Neural cell (in vitro differentiated cells): ENCODE results near the gene MRPL22. TPM values are rescaled to one million over a fixed set of nuclear protein-coding genes. Genes with fewer than 3 reads are reported as not detected.
A peak's percentile ranks its signal among the peaks of the same experiment; 100 is the strongest.

Experiments
- H2AFZ ChIP-seq: fragments of 200-600, 300-800 bp; sonication (generic), shearing (Covaris generic); 2 replicates; pipeline ENCODE4 v1.6.0; 2014; ENCODE audit warnings: low read depth, mild to moderate bottlenecking, antibody characterized with exemption, low read length, moderate library complexity
- H3F3A ChIP-seq: fragments of 200-600 bp; shearing (Covaris generic); 2 replicates; pipeline ENCODE4 v1.6.1; 2016; ENCODE audit warnings: mild to moderate bottlenecking, moderate library complexity, mixed read lengths, antibody characterized with exemption, low read length; ENCODE audit not compliant: insufficient read depth, poor library complexity, severe bottlenecking
- H3K27ac ChIP-seq: fragments of 200-600, 300-800 bp; sonication (generic), shearing (Covaris generic); 2 replicates; pipeline ENCODE4 v1.5.1; 2014; ENCODE audit warnings: mild to moderate bottlenecking, low read length, moderate library complexity
- H3K27me3 ChIP-seq: fragments of 300-800, 200-600 bp; sonication (generic), shearing (Covaris generic); 2 replicates; pipeline ENCODE4 v1.6.0; 2014; ENCODE audit warnings: mild to moderate bottlenecking, low read depth, low read length, moderate library complexity; ENCODE audit not compliant: insufficient read depth
- H3K36me3 ChIP-seq: fragments of 300-800, 200-600 bp; sonication (generic), shearing (Covaris generic); 2 replicates; pipeline ENCODE4 v1.5.1; 2014; ENCODE audit warnings: mild to moderate bottlenecking, antibody characterized with exemption, low read length, moderate library complexity; ENCODE audit not compliant: insufficient read depth
- H3K4me2 ChIP-seq: fragments of 300-800, 200-600 bp; sonication (generic), shearing (Covaris generic); 2 replicates; pipeline ENCODE4 v1.6.0; 2014; ENCODE audit warnings: mild to moderate bottlenecking, low read length
- H3K4me3 ChIP-seq: fragments of 300-800, 200-600 bp; sonication (generic), shearing (Covaris generic); 2 replicates; pipeline ENCODE4 v1.5.1; 2014; ENCODE audit warnings: mild to moderate bottlenecking, low read length, moderate library complexity
- H3K79me2 ChIP-seq: fragments of 200-600 bp; shearing (Covaris generic); replicated peaks from 2 replicates; pipeline ENCODE4 v1.6.0; 2014; ENCODE audit warnings: mild to moderate bottlenecking, low read length, moderate library complexity; ENCODE audit not compliant: insufficient read depth
- H3K9ac ChIP-seq: fragments of 300-800, 200-600 bp; sonication (generic), shearing (Covaris generic); 2 replicates; pipeline ENCODE4 v1.6.1; 2016; ENCODE audit warnings: mild to moderate bottlenecking, low read length, mixed read lengths
- H3K9me2 ChIP-seq: fragments of 200-600 bp; shearing (Covaris generic); 2 replicates; pipeline ENCODE4 v1.6.1; 2016; ENCODE audit warnings: mild to moderate bottlenecking, low read length, mixed read lengths; ENCODE audit not compliant: insufficient read depth
- H3K9me3 ChIP-seq: fragments of 200-600, 300-800 bp; sonication (generic), shearing (Covaris generic); 2 replicates; pipeline ENCODE4 v1.6.1; 2016; ENCODE audit warnings: mild to moderate bottlenecking, mixed run types, low read length, moderate library complexity, mixed read lengths
- H4K20me1 ChIP-seq: fragments of 200-600 bp; shearing (Covaris generic); 2 replicates; pipeline ENCODE4 v1.6.1; 2016; ENCODE audit warnings: mild to moderate bottlenecking, mixed run types; ENCODE audit not compliant: insufficient read depth
- CTCF ChIP-seq: fragments of 450-650 bp; IDR thresholded peaks from 2 replicates; pipeline ENCODE4 v1.5.1; 2014; ENCODE audit warnings: antibody characterized with exemption, mild to moderate bottlenecking, moderate library complexity; ENCODE audit not compliant: poor library complexity, severe bottlenecking
- EP300 ChIP-seq: fragments of 450-650 bp; conservative IDR thresholded peaks from 2 replicates; pipeline ENCODE4 v1.6.1; 2014; ENCODE audit warnings: antibody characterized with exemption, mild to moderate bottlenecking, moderate library complexity; ENCODE audit not compliant: poor library complexity, severe bottlenecking
- EZH2 ChIP-seq: fragments of 200-600, 300-800 bp; shearing (Covaris generic), sonication (generic); IDR thresholded peaks from 2 replicates; pipeline ENCODE4 v1.6.1; 2014; ENCODE audit warnings: antibody characterized with exemption, low read length, borderline replicate concordance, mild to moderate bottlenecking; ENCODE audit not compliant: insufficient read depth, poor library complexity, severe bottlenecking
- MXI1 ChIP-seq: fragments of 450-650 bp; conservative IDR thresholded peaks from 2 replicates; pipeline ENCODE4 v1.6.1; 2014; ENCODE audit warnings: antibody characterized with exemption, mild to moderate bottlenecking; ENCODE audit not compliant: poor library complexity, severe bottlenecking
- POLR2AphosphoS5 ChIP-seq: IDR thresholded peaks from 2 replicates; pipeline ENCODE4 v1.6.1; 2012
- RAD21 ChIP-seq: fragments of 450-650 bp; conservative IDR thresholded peaks from 2 replicates; pipeline ENCODE4 v1.6.1; 2014; ENCODE audit warnings: antibody characterized with exemption, mild to moderate bottlenecking, moderate library complexity
- REST ChIP-seq: IDR thresholded peaks from 2 replicates; pipeline ENCODE4 v1.6.1; 2012; ENCODE audit warnings: borderline replicate concordance
- SMC3 ChIP-seq: fragments of 450-650 bp; conservative IDR thresholded peaks from 2 replicates; pipeline ENCODE4 v1.6.1; 2014; ENCODE audit warnings: antibody characterized with exemption, mild to moderate bottlenecking, moderate library complexity; ENCODE audit not compliant: poor library complexity
- TAF1 ChIP-seq: IDR thresholded peaks from 2 replicates; pipeline ENCODE4 v1.6.1; 2012; ENCODE audit warnings: low read depth
- polyA plus RNA-seq: library from polyadenylated mRNA; depleted of rRNA; stranded (reverse); fragments of >200 nt; gene quantifications from 2 replicates; pipeline ENCODE4 v1.2.3, GENCODE V29; 2014

Gene MRPL22
- polyA plus RNA-seq, 1 donor from 2014 or later: 28.0 TPM

GRCh38 chr5:154967421-154968024 is 26.6 kb downstream of the MRPL22 start:
- H4K20me1 ChIP-seq: no peaks in the 10 kb centered on the region
- no peak overlapping the region for H3K27ac ChIP-seq
- H2AFZ ChIP-seq: no peak overlapping the region
- no peaks in the 10 kb centered on the region for H3K9me3 ChIP-seq
- H3K4me2 ChIP-seq: no peak overlapping the region
- no peaks in the 10 kb centered on the region for H3K79me2 ChIP-seq
- H3K36me3 ChIP-seq: peaks cover 4% of the 10 kb centered on the region
- TF ChIP-seq POLR2AphosphoS5 (no peak), REST (no peak), EP300 (no peak), MXI1 (no peak), EZH2 (no peak), RAD21 (peak; percentile 63), TAF1 (no peak), SMC3 (peak; percentile 68), CTCF (peak; percentile 68)
- H3K9ac ChIP-seq: no peak overlapping the region
- H3F3A ChIP-seq: no peaks in the 10 kb centered on the region
- no peaks in the 10 kb centered on the region for H3K27me3 ChIP-seq
- H3K9me2 ChIP-seq: no peaks in the 10 kb centered on the region
- H3K4me3 ChIP-seq: no peak overlapping the region

- H3K36me3 ChIP-seq: peaks cover 4% of the 10 kb centered on the region
- no peaks in the 10 kb centered on the region for H3F3A ChIP-seq
- no peak overlapping the region for H3K27ac ChIP-seq
- H3K79me2 ChIP-seq: no peaks in the 10 kb centered on the region
- no peaks in the 10 kb centered on the region for H3K27me3 ChIP-seq
- H3K4me2 ChIP-seq: no peak overlapping the region
- no peak overlapping the region for H3K4me3 ChIP-seq
- no peaks in the 10 kb centered on the region for H4K20me1 ChIP-seq
- no peaks in the 10 kb centered on the region for H3K9me2 ChIP-seq
- H3K9ac ChIP-seq: no peak overlapping the region
- H3K9me3 ChIP-seq: no peaks in the 10 kb centered on the region
- TF ChIP-seq REST (no peak), SMC3 (no peak), RAD21 (no peak), EZH2 (no peak), TAF1 (no peak), CTCF (no peak), POLR2AphosphoS5 (no peak), EP300 (no peak), MXI1 (no peak)
- no peak overlapping the region for H2AFZ ChIP-seq
These were observed 28.1 kb downstream of the MRPL22 start for GRCh38 chr5:154968953-154969352.
